IPS-18a (cell line): ENCODE results near the gene SP3.

ENCODE experiments used
- H3K27ac ChIP-seq: one replicate; pipeline ENCODE4 v1.5.1; 2013; ENCODE audit warnings: low read length
- H3K27me3 ChIP-seq: one replicate; pipeline ENCODE4 v1.6.1; 2013; ENCODE audit warnings: mild to moderate bottlenecking, low read length; ENCODE audit not compliant: control insufficient read depth, insufficient read depth
- H3K36me3 ChIP-seq: one replicate; pipeline ENCODE4 v1.6.1; 2013; ENCODE audit warnings: low read depth, low read length; ENCODE audit not compliant: control insufficient read depth
- H3K4me1 ChIP-seq: one replicate; pipeline ENCODE4 v1.6.1; 2013; ENCODE audit warnings: low read depth, low read length; ENCODE audit not compliant: control insufficient read depth
- H3K4me3 ChIP-seq: one replicate; pipeline ENCODE4 v1.5.1; 2013; ENCODE audit warnings: low read length
- H3K9ac ChIP-seq: one replicate; pipeline ENCODE4 v1.6.1; 2013; ENCODE audit warnings: mild to moderate bottlenecking, low read length, moderate library complexity
- H3K9me3 ChIP-seq: one replicate; pipeline ENCODE4 v1.6.1; 2013; ENCODE audit warnings: low read depth, low read length; ENCODE audit not compliant: control insufficient read depth

Gene SP3

GRCh38 chr2:173982182-173982714 is 17.1 kb upstream of the SP3 start:
- no peaks in the 10 kb centered on the region for H3K9me3 ChIP-seq
- no peak overlapping the region for H3K9ac ChIP-seq
- H3K27me3 ChIP-seq: no peaks in the 10 kb centered on the region
- H3K4me3 ChIP-seq: no peak overlapping the region
- H3K4me1 ChIP-seq: peaks cover 8% of the 10 kb centered on the region
- H3K36me3 ChIP-seq: no peaks in the 10 kb centered on the region
- H3K27ac ChIP-seq: no peak overlapping the region

GRCh38 chr2:173981520-173981919 is 16.3 kb upstream of the SP3 start:
- Histone ChIP-seq H3K36me3 (no peaks in the 10 kb centered on the region), H3K9me3 (no peaks in the 10 kb centered on the region), H3K27me3 (no peaks in the 10 kb centered on the region), H3K4me3 (no peak overlapping the region), H3K4me1 (peaks cover 8% of the 10 kb centered on the region), H3K27ac (no peak overlapping the region), H3K9ac (no peak overlapping the region)

GRCh38 chr2:173979751-173980351 is 14.7 kb upstream of the SP3 start:
- no peaks in the 10 kb centered on the region for H3K27me3 ChIP-seq
- no peaks in the 10 kb centered on the region for H3K36me3 ChIP-seq
- H3K4me1 ChIP-seq: peaks cover 8% of the 10 kb centered on the region
- H3K9me3 ChIP-seq: no peaks in the 10 kb centered on the region
- no peak overlapping the region for H3K27ac ChIP-seq
- H3K9ac ChIP-seq: no peak overlapping the region
- no peak overlapping the region for H3K4me3 ChIP-seq

GRCh38 chr2:173978447-173978846 is 13.3 kb upstream of the SP3 start:
- no peak overlapping the region for H3K4me3 ChIP-seq
- H3K9me3 ChIP-seq: no peaks in the 10 kb centered on the region
- no peak overlapping the region for H3K9ac ChIP-seq
- H3K36me3 ChIP-seq: no peaks in the 10 kb centered on the region
- peaks cover 7% of the 10 kb centered on the region for H3K4me1 ChIP-seq
- H3K27me3 ChIP-seq: no peaks in the 10 kb centered on the region
- H3K27ac ChIP-seq: no peak overlapping the region

DNA sequence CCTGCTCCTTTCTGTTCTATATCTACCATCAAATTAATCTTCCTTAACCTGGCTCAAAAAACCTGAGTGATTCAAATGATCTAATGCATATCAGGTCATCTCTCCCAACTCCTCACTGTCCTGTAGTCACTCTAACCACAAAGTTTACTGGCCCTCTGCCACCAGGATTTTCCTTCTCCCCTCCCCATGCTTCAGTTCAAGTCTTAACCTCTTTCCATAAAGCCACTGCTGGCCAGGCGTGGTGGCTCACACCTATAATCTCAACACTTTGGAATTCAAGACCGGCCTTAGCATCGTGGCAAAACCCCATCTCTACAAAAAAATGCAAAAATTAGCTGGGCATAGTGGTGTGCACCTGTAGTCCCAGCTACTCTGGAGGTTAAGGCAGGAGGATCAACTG is 7.5 kb upstream of the SP3 start:
- peaks cover 10% of the 10 kb centered on the region for H3K4me1 ChIP-seq
- no peak overlapping the region for H3K9ac ChIP-seq
- H3K27me3 ChIP-seq: no peaks in the 10 kb centered on the region
- H3K9me3 ChIP-seq: no peaks in the 10 kb centered on the region
- H3K36me3 ChIP-seq: no peaks in the 10 kb centered on the region
- H3K27ac ChIP-seq: no peak overlapping the region
- no peak overlapping the region for H3K4me3 ChIP-seq

DNA sequence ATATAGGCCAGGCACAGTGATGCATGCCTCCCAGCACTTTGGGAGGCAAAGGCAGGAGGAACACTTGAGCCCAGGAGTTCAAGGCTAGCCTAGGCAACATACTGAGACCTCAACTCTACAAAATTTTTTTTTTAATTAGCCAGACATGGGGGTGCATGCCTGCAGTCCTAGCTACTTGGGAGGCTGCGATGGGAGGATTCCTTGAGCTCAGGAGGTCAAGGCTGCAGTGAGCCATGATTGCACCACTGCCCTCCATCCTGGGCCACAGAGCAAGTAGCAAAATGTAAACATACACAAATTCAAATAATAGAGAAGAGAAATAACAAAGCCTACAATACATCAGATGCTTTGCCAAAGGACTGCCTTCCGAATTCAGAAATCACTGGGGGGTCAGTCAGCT is 7.0 kb upstream of the SP3 start:
- Histone ChIP-seq H3K27me3 (no peaks in the 10 kb centered on the region), H3K9me3 (no peaks in the 10 kb centered on the region), H3K4me1 (peaks cover 10% of the 10 kb centered on the region), H3K4me3 (no peak overlapping the region), H3K27ac (no peak overlapping the region), H3K36me3 (no peaks in the 10 kb centered on the region), H3K9ac (no peak overlapping the region)

- no peaks in the 10 kb centered on the region for H3K36me3 ChIP-seq
- H3K4me3 ChIP-seq: no peak overlapping the region
- H3K4me1 ChIP-seq: peaks cover 19% of the 10 kb centered on the region
- no peak overlapping the region for H3K27ac ChIP-seq
- H3K9ac ChIP-seq: no peak overlapping the region
- H3K27me3 ChIP-seq: no peaks in the 10 kb centered on the region
- no peaks in the 10 kb centered on the region for H3K9me3 ChIP-seq
Observed at GRCh38 chr2:173970516-173970924, 5.3 kb upstream of the SP3 start.

DNA sequence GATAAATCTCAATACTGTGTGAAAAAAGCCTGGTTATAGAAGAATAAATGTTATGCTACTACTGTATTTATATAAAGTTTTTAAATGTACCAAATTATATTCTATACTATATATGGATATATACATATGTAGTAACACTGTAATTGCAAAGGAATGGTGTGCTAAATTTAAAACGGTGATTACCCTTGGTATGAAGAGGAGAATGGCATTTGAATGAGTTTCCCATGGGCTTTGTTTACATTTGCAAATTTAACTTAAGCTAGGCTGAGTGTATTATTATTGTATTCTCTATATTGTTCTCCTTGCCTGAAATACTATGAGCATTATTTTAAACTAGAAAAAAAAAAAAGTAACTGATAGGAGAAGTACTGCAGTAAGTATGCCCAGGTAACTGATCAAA is 4.7 kb upstream of the SP3 start:
- H3K4me3 ChIP-seq: no peak overlapping the region
- H3K9me3 ChIP-seq: no peaks in the 10 kb centered on the region
- no peaks in the 10 kb centered on the region for H3K36me3 ChIP-seq
- H3K4me1 ChIP-seq: peaks cover 19% of the 10 kb centered on the region
- H3K27ac ChIP-seq: no peak overlapping the region
- no peaks in the 10 kb centered on the region for H3K27me3 ChIP-seq
- no peak overlapping the region for H3K9ac ChIP-seq

DNA sequence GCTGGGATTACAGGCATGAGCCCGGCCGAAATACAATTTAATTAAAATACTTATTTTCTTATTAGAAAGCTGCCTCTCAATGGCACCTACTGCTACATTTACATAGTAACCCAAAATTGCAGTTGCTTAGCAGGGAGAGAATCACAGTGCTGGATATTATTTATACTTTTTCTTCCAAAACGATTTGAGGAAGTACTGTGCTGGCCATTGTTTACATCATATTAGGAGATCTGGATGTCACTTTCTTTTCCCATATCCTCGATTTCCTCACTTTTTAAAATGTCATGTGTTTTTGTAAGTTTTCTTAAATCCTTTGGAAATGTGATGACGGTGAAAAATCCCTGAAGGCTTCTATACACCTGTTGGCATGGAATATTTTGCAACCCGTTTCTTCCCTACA is 3.4 kb upstream of the SP3 start:
- Histone ChIP-seq H3K9me3 (no peaks in the 10 kb centered on the region), H3K27ac (no peak overlapping the region), H3K27me3 (no peaks in the 10 kb centered on the region), H3K4me3 (no peak overlapping the region), H3K9ac (no peak overlapping the region), H3K4me1 (peaks cover 19% of the 10 kb centered on the region), H3K36me3 (no peaks in the 10 kb centered on the region)

DNA sequence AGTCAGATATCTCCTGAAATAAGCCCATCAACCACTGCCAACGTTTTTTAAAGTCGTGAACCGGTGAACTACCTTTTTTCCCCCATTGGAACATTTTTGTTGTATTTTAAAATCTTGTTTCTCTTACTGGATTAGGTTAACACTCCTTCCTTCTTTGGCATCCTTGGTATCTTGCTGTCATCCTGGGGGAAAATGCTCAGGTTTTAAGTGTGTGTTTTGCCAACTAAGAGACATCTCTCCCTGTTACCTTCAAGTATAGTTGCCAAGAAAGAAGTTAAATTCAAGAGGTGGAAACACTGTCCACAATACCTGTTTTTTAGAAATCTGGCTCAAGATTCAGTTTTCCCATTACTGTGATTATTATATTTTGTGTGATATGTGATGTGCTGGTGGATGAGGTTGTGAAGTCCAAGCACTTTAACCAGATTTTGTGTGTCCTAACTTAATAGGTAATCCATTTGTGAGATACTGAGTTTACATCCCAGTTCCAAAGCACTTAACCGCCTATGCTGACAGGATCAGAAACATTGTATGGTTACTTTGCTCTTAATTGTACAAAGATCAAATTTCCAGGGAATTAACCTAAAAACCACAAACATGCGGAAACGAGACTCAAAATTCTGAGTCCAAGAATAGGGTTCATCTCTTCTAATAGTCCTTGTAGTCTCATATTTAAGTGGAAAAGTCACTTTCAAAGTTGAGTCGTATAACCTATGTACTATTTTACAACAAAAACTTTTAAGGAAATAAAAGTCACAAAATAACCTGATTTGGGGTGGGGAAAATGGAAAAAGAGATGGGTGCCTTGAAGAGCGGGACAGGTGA is 1.3 kb upstream of the SP3 start:
- Histone ChIP-seq H3K4me3 (peak overlapping the region; percentile 71), H3K27ac (peak overlapping the region; percentile 48), H3K36me3 (no peaks in the 10 kb centered on the region), H3K4me1 (peaks cover 26% of the 10 kb centered on the region), H3K9ac (peak overlapping the region; percentile 93), H3K27me3 (no peaks in the 10 kb centered on the region), H3K9me3 (no peaks in the 10 kb centered on the region)

- peak overlapping the region; percentile 71 for H3K4me3 ChIP-seq
- H3K9ac ChIP-seq: peak overlapping the region; percentile 93
- no peaks in the 10 kb centered on the region for H3K27me3 ChIP-seq
- H3K9me3 ChIP-seq: no peaks in the 10 kb centered on the region
- H3K27ac ChIP-seq: no peak overlapping the region
- peaks cover 16% of the 10 kb centered on the region for H3K4me1 ChIP-seq
- H3K36me3 ChIP-seq: no peaks in the 10 kb centered on the region
Observed at GRCh38 chr2:173964565-173965371, 405 bp downstream of the SP3 start.
